ENCODE measurements around the gene ROBO2.

Gene ROBO2

GRCh38 chr3:77648214-77648613 is 608.3 kb downstream of the ROBO2 start:
- TF ChIP-seq CTCF (conservative IDR thresholded peaks at IDR 0.05; ENCODE audit: low read depth, low read length), result no peak
- no peak for DNase-seq (ENCODE audit: low read depth)

DNA sequence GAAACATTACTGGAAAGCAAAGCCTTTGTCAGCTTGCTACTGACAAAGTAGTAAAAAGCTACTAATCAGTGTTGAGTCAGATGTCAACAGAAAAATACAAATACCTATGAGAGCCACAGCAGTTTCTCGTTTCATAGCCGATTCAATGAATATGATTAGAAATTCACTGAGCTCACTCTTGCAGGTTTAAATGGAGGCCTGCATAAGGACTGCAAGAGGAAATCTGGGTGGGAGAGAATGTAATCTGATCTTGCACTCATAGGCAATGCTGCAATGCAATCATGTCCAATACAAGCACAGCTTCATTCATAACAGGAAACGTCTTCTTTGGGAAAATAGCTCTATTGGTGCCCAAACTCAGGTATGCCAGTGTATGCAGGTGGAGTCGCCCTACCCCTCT is 608.8 kb downstream of the ROBO2 start:
- no peak overlapping the region for H3K4me3 ChIP-seq (ENCODE audit: low read length)
- no peak for TF ChIP-seq CTCF (conservative IDR thresholded peaks at IDR 0.05; ENCODE audit: low read depth, low read length)
- no peak for DNase-seq (ENCODE audit: low read depth)

More at GRCh38 chr3:77648214-77648613, 608.3 kb downstream of the ROBO2 start:
- H3K4me3 ChIP-seq (ENCODE audit: low read length), result no peak overlapping the region

DNA sequence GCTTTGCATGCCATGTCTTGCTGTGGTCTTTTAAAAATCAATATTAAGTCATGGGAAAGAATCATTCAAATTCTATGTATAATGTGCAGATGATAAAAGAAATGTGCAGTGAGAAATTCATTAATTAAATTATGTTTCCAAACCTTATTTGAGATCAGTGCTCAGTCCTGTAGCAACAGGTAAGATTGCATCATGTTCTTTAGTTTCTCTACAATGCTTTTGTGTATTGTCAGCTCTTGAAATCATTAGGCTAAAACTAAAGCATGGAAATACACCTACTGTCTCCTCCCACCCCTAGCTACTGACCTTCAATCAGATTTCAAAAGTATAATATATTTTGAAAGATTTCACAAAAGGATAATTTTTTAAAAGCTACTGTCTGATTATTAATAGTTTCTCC is 612.7 kb downstream of the ROBO2 start:
- no peak for TF ChIP-seq CTCF (conservative IDR thresholded peaks at IDR 0.05; ENCODE audit: low read depth, low read length)
- DNase-seq (ENCODE audit: low read depth), result no peak
- no peak overlapping the region for H3K4me3 ChIP-seq (ENCODE audit: low read length)

GRCh38 chr3:77655396-77655795 is 615.5 kb downstream of the ROBO2 start:
- TF ChIP-seq CTCF (conservative IDR thresholded peaks at IDR 0.05; ENCODE audit: low read depth, low read length), result no peak

GRCh38 chr3:77660718-77661117 is 620.8 kb downstream of the ROBO2 start:
- TF ChIP-seq CTCF (conservative IDR thresholded peaks at IDR 0.05; ENCODE audit: low read depth, low read length), result no peak
- no peak for DNase-seq (ENCODE audit: low read depth)
- no peak overlapping the region for H3K4me3 ChIP-seq (ENCODE audit: low read length)

More at GRCh38 chr3:77655396-77655795, 615.5 kb downstream of the ROBO2 start:
- DNase-seq (ENCODE audit: low read depth), result no peak
- H3K4me3 ChIP-seq (ENCODE audit: low read length), result no peak overlapping the region

GRCh38 chr3:77667901-77668300 is 628.0 kb downstream of the ROBO2 start:
- H3K4me3 ChIP-seq (ENCODE audit: low read length), result no peak overlapping the region
- no peak for DNase-seq (ENCODE audit: low read depth)
- TF ChIP-seq CTCF (conservative IDR thresholded peaks at IDR 0.05; ENCODE audit: low read depth, low read length), result no peak

GRCh38 chr3:77668376-77668775 is 628.5 kb downstream of the ROBO2 start:
- no peak for DNase-seq (ENCODE audit: low read depth)
- TF ChIP-seq CTCF (conservative IDR thresholded peaks at IDR 0.05; ENCODE audit: low read depth, low read length), result no peak
- no peak overlapping the region for H3K4me3 ChIP-seq (ENCODE audit: low read length)
